Umbilical cord (tissue), 2 donors: ENCODE data around the gene NUP93. TPM values are rescaled to one million over a fixed set of nuclear protein-coding genes. Genes with fewer than 3 reads are reported as not detected.
A peak's percentile ranks its signal among the peaks of the same experiment; 100 is the strongest.

Source experiments
- DNase-seq: peaks from one replicate; pipeline ENCODE4 v3.0.0-alpha.2; 2015; ENCODE audit warnings: low spot score
- total RNA-seq: library from RNA; depleted of rRNA; stranded (reverse); fragments of >200 nt; gene quantifications from one replicate; pipeline ENCODE4 v1.2.3, GENCODE V29; 2014; ENCODE audit warnings: low replicate concordance; ENCODE audit not compliant: insufficient read depth

NUP93 gene
- total RNA-seq, 1 donor from 2014 or later: 29.9 TPM

DNA sequence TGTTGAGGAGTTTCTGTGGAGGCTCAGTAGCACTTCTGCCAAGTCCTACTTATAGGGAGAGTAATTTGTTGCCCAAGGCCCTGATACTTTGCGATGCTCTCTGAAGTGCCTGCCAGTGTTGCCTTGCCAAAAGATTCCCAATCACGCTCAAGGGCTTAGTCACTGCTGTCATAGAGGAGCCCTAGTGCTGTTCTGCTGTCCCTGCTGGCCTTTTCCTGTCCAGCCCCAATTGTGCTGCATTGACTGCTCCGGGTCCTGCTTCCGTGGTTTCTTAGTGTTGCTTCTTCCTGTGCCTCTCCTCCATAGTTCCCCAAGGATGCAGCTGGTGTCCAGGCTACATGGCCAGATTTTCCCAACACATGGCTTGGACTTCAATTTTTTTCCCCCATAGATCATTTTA lies 13.9 kb downstream of the NUP93 start:
- DNase-seq: no peak

DNA sequence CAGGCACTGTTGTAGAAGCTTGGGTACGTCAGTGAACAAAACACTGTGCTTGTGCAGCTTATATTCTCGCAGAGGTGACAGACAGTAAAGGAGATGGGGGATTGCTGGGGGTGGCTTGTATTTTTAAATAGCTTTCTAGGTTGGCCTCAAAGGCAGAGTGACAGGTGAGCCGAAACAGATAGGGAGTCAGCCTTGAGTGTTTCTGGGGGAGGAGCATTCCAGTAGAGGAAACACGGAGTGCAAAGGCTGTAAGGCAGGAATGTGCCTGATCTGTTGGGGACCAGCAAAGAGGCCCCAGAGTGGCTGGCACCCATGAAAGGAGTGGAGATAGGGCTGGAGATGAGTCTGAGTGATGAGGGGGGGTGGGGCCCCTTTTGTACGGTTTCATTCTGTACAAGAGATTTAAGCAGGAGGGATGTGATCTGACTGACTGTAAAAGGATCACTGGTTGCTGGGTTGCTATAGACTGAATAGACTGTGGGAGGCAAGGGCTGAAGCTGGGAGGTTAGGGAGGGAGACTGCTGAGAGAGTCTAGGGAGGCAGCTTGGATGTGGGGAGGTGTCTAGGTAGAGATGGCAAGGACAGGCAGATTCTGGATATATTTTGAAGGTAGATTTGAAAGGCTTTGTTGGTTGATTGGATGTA lies 15.2 kb downstream of the NUP93 start:
- peak; percentile 46 for DNase-seq

GRCh38 chr16:56747486-56748045 lies 17.6 kb downstream of the NUP93 start:
- DNase-seq: no peak

DNA sequence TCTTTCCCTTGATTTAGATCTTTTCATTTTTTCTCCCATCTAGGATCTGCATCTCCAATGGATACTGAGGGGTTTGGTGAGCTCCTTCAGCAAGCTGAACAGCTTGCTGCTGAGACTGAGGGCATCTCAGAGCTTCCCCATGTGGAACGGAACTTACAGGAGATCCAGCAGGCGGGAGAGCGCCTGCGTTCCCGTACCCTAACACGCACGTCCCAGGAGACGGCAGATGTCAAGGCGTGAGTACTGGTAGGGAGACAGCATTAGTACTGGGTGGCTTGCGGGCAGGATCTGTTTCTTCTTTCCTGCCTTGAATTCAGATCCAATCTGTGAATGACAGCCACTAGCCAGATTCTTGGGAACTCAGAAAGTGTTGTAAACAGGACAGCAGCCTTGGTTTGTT lies 18.3 kb downstream of the NUP93 start:
- no peak for DNase-seq

DNA sequence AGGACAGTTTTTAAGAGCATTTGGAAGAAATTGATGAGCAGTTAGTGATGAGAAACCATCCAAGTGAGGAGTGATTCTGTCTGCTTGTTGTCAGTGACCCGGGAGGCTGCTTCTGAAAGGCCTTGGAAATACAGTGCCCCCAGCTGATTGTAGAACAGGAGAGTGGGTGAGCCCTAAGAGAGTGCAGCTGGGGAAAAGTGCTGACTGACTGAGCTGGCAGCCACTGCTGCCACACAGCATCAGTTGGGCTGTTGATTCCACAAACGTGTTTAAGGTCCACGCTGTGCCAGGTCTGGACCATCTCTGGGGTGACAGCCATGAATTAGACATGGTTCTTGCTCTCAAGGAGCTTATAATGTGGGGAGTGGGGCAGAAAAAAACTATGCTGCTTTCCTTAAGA lies 18.9 kb downstream of the NUP93 start:
- DNase-seq: no peak

DNA sequence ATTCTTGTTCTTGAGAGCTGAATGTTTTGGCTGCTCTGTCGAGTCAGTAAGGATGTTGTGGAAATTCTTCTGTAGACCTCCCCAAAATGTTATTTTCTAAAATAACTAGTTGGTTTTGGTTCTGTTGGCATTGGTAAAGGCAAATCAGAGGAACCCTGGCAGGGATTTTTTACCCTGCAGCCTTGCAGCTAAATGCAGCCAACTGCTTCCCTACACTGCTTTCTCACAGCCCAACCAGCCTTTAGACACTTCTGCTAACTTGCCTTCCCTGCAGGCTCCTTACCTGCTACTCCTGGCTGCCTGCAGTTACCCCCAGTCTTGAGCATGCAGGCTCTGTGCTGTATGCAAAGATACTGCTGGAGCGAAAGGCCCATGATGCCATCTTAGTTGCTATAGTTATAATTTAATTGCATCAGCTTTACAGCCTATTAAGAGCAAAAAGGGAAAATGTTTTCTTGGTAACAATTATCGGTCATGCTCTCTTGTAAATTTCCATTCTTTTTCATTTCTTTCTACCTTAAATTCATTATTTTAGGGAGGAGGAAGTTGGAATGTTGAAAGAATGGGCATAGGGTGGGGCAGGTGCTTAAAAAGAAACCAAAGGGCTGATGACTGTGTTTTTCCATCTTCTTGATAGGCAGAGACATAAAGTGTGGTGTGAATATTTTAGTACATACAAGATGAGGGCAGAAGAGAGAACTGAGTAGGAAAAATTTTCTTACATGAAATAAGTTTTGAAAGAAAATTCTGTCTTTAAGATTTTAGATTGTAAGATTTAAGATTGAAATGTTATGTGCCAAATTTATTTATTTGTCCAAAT lies 20.0 kb downstream of the NUP93 start:
- DNase-seq: no peak

DNA sequence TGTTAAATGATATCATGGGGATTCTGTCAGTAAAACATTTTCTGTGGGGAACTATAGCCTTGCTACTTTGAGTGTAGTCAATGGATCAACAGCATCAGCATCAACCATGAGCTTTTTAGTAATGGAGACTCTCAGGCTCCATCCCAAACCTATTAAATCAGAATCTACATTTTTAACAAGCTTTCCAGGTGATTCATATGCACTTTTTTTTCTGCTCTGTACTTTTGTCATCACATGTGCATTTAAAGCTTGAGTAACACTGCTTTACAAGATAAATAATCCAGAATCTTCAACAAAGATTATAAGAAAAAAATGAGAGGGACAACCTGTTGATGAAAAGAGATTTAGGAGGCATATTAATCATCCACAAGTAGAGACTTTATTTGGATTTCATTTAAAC lies 23.5 kb downstream of the NUP93 start:
- DNase-seq: no peak

DNA sequence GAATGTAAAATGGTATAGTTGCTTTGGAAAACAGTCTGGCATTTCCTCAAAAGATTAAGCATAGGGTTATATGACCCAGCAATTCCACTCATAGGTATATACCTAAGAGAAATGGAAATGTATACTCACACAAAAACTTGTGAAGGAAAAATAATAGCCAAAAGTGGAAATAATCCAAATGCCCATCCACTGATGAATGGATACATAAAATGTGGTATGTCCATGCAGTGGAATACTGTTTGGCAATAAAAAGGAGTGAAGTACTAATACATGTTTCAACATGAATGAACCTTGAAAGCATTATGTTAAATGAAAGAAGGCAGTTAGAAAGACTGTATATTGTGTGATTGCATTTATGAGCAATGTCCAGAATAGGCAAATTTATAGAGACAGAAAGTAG lies 25.1 kb downstream of the NUP93 start:
- DNase-seq: no peak

DNA sequence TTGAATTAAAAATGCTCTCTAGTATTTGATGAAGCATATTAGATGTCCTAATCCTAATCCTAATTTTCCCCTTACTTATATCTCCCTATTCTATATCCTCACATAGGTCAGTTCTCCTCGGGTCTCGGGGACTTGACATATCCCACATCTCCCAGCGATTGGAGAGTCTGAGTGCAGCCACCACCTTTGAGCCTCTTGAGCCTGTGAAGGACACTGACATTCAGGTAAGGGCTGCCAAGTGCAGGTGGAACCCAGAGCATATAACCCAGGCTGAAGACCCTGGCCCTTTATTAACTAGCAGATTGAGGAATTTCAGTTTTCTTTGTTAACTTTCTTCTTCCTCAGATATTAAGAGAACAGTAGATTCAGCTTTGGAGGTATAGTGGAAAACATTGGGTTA lies 28.5 kb downstream of the NUP93 start:
- no peak for DNase-seq

GRCh38 chr16:56758930-56759329 lies 29.0 kb downstream of the NUP93 start:
- DNase-seq: no peak

DNA sequence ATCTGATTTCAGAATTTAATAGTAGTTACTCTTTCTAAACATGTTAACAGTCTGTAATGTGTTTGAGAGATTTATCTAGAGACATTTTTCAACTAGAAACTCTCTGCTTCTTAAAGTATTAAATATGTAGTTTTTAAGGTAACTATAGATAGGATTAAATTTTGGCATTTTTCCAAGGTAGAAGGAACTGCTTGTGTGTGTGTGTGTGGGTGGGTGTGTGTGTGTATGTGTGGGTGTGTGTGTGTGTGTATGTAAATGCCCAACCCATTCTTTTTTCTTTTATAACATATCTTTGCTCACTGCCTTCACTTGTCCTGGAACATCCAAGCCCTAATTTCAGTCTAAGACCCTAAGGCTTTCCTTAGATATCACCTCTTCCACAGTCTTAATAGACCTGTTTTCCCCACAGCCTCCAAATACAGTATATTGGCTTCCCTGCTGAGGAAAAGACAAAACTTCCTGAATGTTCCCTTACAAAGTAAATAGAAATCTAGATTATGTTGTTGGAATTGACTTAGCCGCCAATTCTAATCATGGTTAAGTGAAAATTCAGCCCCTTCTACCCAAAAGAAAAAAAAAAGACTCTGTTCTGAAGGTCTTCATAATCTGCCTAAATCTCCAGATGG lies 33.5 kb downstream of the NUP93 start:
- DNase-seq: no peak

DNA sequence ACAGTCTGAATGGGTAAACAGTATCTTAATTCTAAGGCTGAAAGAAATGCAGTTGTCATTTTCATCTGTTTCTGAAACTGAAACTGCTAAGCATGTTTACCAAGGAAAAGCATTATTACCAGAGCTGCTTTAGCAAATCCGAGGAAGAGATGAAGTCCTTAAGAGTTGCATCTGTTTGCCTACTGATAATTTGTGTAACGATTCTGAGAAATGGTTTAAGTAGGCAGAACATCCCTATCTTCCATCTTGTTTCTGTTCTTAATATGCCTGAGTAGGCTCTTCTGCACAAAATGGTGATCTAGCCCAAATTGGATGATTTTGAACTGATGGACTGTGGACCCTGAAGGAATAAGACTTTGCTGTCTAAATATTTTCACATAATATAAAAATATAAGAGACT lies 34.9 kb downstream of the NUP93 start:
- no peak for DNase-seq

DNA sequence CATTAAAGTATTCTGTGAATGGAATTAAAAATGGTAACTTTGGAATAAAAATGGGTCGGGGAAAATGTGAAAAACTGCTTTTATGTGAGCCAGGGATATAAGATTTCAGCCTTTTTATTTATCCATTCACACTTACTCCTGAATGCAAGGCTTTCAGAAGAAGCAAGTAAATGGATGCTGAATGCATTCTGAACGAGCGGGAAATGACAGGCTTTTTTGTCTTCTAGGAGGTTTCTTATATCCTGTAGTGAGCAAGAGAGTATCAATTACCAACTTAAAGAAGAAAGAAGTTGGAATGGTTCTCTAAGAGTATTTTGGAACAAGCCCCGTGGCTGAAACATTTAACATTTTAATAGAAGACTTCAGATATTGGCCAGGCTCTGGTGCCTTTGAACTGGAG lies 36.0 kb downstream of the NUP93 start:
- no peak for DNase-seq

DNA sequence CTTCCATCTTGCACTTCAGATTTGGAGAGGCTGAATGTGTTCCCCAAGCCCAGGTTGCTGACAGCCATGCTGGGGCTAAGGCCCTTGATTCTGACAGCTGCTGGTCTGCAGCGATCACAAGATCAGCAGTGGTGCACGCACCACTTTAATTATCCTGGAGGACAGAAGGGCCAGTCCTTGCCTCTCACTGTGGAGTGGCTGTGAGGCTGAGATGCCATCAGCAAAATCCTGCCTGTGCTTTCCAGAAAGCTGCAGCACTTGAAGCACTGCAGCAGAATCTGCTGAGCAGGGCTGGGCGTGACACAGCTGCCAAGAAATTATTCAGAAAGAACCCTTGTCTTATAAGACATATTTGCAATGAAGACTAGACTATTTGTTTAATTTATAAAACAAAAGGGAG lies 37.1 kb downstream of the NUP93 start:
- DNase-seq: no peak

GRCh38 chr16:56769677-56770076 lies 39.7 kb downstream of the NUP93 start:
- no peak for DNase-seq

- DNase-seq: no peak
Measured at GRCh38 chr16:56771558-56772279, 41.8 kb downstream of the NUP93 start.

DNA sequence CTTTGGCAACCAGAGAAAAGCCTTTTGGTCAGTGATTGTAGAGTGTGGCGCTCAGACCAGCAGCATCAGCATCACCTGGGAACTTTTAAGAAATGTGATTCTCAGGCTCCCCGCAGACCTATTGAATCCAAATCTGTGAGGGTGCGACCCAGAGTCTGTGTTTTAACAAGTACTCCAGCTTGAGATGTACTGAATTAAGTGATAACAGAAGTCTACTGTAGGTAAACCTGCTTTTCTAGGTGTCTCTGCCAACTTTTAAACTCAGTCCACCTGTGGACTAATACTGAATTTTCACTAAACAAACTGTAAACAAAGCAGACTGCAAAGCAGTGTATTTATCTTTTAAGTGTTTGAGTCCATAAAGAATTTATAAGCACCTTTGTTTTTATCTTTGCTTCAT lies 43.6 kb downstream of the NUP93 start:
- no peak for DNase-seq

DNA sequence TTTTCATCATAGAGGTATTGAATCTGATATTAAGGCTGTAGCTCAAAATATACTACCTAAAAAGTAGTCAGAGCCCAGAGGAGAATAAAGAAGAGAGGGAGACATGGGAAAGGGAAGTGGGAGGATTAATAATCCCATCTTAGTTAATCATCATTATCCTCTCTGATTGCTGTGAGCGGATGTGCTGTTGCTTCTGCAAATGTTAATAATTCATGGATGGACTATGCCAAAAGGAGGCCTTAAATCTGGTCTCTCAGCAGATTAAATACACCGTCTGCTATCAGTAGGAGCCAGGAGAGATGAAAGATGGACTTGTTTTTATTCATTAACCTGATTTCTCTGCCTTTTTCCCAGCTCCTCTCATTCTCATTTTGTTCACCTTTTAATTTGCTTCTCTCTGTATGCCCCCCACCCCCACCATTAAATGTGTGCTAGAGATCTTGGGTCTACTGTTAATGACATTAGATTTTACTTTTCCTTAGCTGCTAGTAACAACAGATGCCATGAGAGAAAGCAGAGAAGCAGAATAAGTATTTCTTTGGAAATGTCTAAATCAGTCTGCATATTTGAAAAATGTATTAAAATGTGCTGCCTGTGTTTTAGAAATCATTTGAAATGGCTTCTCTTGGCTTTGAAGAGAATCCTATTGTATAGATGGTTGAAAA lies 44.2 kb downstream of the NUP93 start:
- DNase-seq: no peak

DNA sequence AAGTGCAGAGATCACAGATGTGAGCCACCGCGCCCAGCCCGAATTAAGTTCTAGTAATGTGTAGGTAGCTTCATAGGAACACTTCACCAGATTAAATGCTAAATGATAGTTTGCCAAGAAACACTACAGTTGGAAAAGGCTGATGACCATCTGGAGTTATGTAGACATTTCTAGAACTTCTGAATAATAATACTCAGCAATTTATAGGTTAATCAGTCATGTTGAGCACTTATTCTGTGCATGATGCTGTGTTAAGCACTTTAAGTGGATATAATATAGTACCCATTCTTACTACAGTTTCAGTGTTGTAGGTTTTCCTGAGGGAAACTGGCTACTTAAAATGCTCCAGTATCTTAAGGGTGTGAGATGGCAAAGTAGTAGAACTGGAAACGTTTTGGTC lies 45.2 kb downstream of the NUP93 start:
- DNase-seq: no peak

GRCh38 chr16:56776562-56776961 lies 46.6 kb downstream of the NUP93 start:
- peak; percentile 61 for DNase-seq

- no peak for DNase-seq
Measured at GRCh38 chr16:56777001-56777400, 47.1 kb downstream of the NUP93 start.
